GM12878 (cell line): ENCODE measurements around the gene MRAS. TPM values are rescaled to one million over a fixed set of nuclear protein-coding genes. Genes with fewer than 3 reads are reported as not detected.

Experiments
- ATAC-seq: fragments of 200-7000 bp; cut with Tn5 transposase; 3 replicates; pipeline ENCODE4 v1.9.1; 2020; ENCODE audit warnings: mild to moderate bottlenecking, moderate library complexity
- BruUV-seq: library from RNA; stranded (reverse); fragments of 400-500 nt; replicated peaks from 2 replicates; lab custom pipeline; 2021; lab: Mats Ljungman, UMichigan
- CTCF ChIA-PET: fragments of 300-600 bp; sonication (Branson Sonifier 250); formaldehyde crosslinking; extraction: SDS; loops from one replicate; lab custom pipeline; 2021; ENCODE audit warnings: inconsistent platforms; lab: Yijun Ruan, JAX
- POLR2A ChIA-PET: fragments of 350-600 bp; formaldehyde crosslinking; extraction: SDS; loops from one replicate; lab custom pipeline; 2021; ENCODE audit warnings: inconsistent platforms; lab: Charles Lee
- RAD21 ChIA-PET: fragments of 300-600 bp; sonication (Branson Sonifier 250); formaldehyde crosslinking; loops from one replicate; lab custom pipeline; 2023; ENCODE audit warnings: antibody characterized with exemption; ENCODE audit not compliant: unreplicated experiment; lab: Charles Lee
- SMC1A ChIA-PET: fragments of 300-600 bp; sonication (Branson Sonifier 250); formaldehyde crosslinking; loops from one replicate; lab custom pipeline; 2023; ENCODE audit not compliant: unreplicated experiment, uncharacterized antibody; lab: Charles Lee
- DNase-seq: peaks from one replicate; pipeline ENCODE4 v3.0.0-alpha.2; 2011; ENCODE audit warnings: low read depth, low spot score
- FAIRE-seq: peaks from 3 replicates; lab custom pipeline; 2011; peaks lifted over from hg19 to GRCh38; lab: Jason Lieb, UNC
- H2AFZ ChIP-seq: 2 replicates; pipeline ENCODE4 v1.6.0; 2011; ENCODE audit warnings: low read depth, low read length, control low read depth; ENCODE audit not compliant: control insufficient read depth
- H3K27ac ChIP-seq: 2 replicates; pipeline ENCODE4 v1.5.1; 2011; ENCODE audit warnings: control low read depth; ENCODE audit not compliant: control insufficient read depth, insufficient read depth
- H3K27me3 ChIP-seq, 2 experiments: replicated peaks in 1 of 2; 2 replicates each; pipeline versions ENCODE4 v1.6.0 to v1.6.1; 2011; ENCODE audit warnings: low read length in 1 of 2; ENCODE audit not compliant: control insufficient read depth in 2 of 2, insufficient read depth in 2 of 2
- H3K36me3 ChIP-seq, 2 experiments: 2 replicates each; pipeline ENCODE4 v1.5.1; 2011; ENCODE audit warnings: low read length in 1 of 2; ENCODE audit not compliant: control insufficient read depth in 2 of 2, insufficient read depth in 2 of 2
- H3K4me1 ChIP-seq: 2 replicates; pipeline ENCODE4 v1.6.1; 2011; ENCODE audit warnings: mild to moderate bottlenecking, low read length, moderate library complexity, mixed read lengths; ENCODE audit not compliant: control insufficient read depth, insufficient read depth
- H3K4me2 ChIP-seq: 2 replicates; pipeline ENCODE4 v1.6.0; 2011; ENCODE audit warnings: control low read depth; ENCODE audit not compliant: control insufficient read depth, insufficient read depth
- H3K4me3 ChIP-seq: fragments of 200-600 bp; sonication (generic); 2 replicates; pipeline ENCODE4 v1.5.1; 2016
- H3K79me2 ChIP-seq: 2 replicates; pipeline ENCODE4 v1.6.0; 2011; ENCODE audit warnings: low read length; ENCODE audit not compliant: control insufficient read depth, insufficient read depth
- H3K9ac ChIP-seq: 2 replicates; pipeline ENCODE4 v1.8.0; 2011; ENCODE audit warnings: low read length, control low read depth, mixed read lengths; ENCODE audit not compliant: control insufficient read depth, insufficient read depth
- H3K9me3 ChIP-seq: replicated peaks from 3 replicates; pipeline ENCODE4 v1.5.1; 2011; ENCODE audit warnings: mild to moderate bottlenecking, low read length; ENCODE audit not compliant: control insufficient read depth, insufficient read depth
- H4K20me1 ChIP-seq: 2 replicates; pipeline ENCODE4 v1.6.0; 2011; ENCODE audit not compliant: control insufficient read depth, insufficient read depth
- FOXK2 ChIP-seq: fragments of 450-650 bp; IDR thresholded peaks from 2 replicates; pipeline ENCODE4 v1.6.1; 2017; ENCODE audit warnings: mild to moderate bottlenecking, moderate library complexity
- KDM1A ChIP-seq: fragments of 200-600 bp; sonication (generic); IDR thresholded peaks from 2 replicates; pipeline ENCODE4 v1.6.1; 2016; ENCODE audit warnings: borderline replicate concordance
- RAD21 ChIP-seq: IDR thresholded peaks from 2 replicates; pipeline ENCODE4 v1.6.1; 2011; ENCODE audit warnings: mild to moderate bottlenecking, low read depth, low read length, moderate library complexity; ENCODE audit not compliant: insufficient read depth
- SREBF1 ChIP-seq: IDR thresholded peaks from 2 replicates; pipeline ENCODE4 v1.6.1; 2012; ENCODE audit warnings: mild to moderate bottlenecking, low read length
- WRNIP1 ChIP-seq: IDR thresholded peaks from 2 replicates; pipeline ENCODE4 v1.6.1; 2011; ENCODE audit warnings: low read depth, low read length, improper control_type of control experiment, borderline replicate concordance
- ZNF384 ChIP-seq: IDR thresholded peaks from 2 replicates; pipeline ENCODE4 v1.6.1; 2012; ENCODE audit warnings: low read depth, mild to moderate bottlenecking, low read length, improper control_type of control experiment, borderline replicate concordance
- ZNF622 ChIP-seq: fragments of 450-650 bp; IDR thresholded peaks from 2 replicates; pipeline ENCODE4 v1.6.1; 2017; ENCODE audit warnings: mild to moderate bottlenecking, inconsistent platforms
- ZSCAN29 ChIP-seq: fragments of 450-650 bp; IDR thresholded peaks from 2 replicates; pipeline ENCODE4 v1.6.1; 2017; ENCODE audit warnings: mild to moderate bottlenecking, moderate library complexity
- ZZZ3 ChIP-seq: IDR thresholded peaks from 2 replicates; pipeline ENCODE4 v1.6.1; 2011; ENCODE audit warnings: low read depth; ENCODE audit not compliant: control insufficient read depth, insufficient read length
- WGBS: methylation state at CpG from one replicate; pipeline ENCODE4 v1.1.6; 2016; ENCODE audit warnings: low lambda C conversion rate; ENCODE audit not compliant: insufficient replicate concordance, insufficient coverage; ENCODE audit errors: missing lambda C conversion rate; 5-methylcytosine and 5-hydroxymethylcytosine counted together
- in situ Hi-C: fragments of 300-500 bp; cut with MboI; formaldehyde crosslinking; loops from 9 replicates; pipeline ENCODE4 v1.14.3; 2018; ENCODE audit warnings: mixed read lengths
- intact Hi-C: fragments of 100-400 bp; cut with micrococcal nuclease; formaldehyde crosslinking; loops from one replicate; pipeline ENCODE4 v1.14.2; 2022; ENCODE audit not compliant: unreplicated experiment
- polyA plus RNA-seq, 11 experiments: library from polyadenylated mRNA; depleted of rRNA in 4 of 11; unstranded in 6 of 11; stranded (reverse) in 5 of 11; fragments of >200 nt; fragmentation: Nextera tagmentation in 4 of 11; fragmentation: Illumina TruSeq in 1 of 11; extraction: Ambion mirVana in 4 of 11; extraction: Trizol in 1 of 11; gene quantifications; 1 replicate in 1 of 11; 2 replicates in 10 of 11; pipeline versions ENCODE4 v1.2.1 to v1.2.3, GENCODE V29; 2011 to 2016; ENCODE audit warnings: inconsistent platforms in 2 of 11, missing spikeins in 2 of 11, low read depth in 1 of 11
- total RNA-seq, 4 experiments: library from RNA; depleted of rRNA in 3 of 4; stranded (reverse); fragments of >200 nt in 3 of 4; fragmentation: Illumina TruSeq in 1 of 4; extraction: Trizol in 1 of 4; gene quantifications; 2 replicates each; pipeline versions ENCODE4 v1.2.1 to v1.2.3, GENCODE V29; 2013 to 2021
- TF ChIP-seq, protein P1 (sequence below): fragments of 450-650 bp; IDR thresholded peaks from 2 replicates; pipeline ENCODE4 v1.6.1; 2017; ENCODE audit warnings: mild to moderate bottlenecking, low read depth, inconsistent platforms; ENCODE audit not compliant: poor library complexity, severe bottlenecking
- TF ChIP-seq, protein P2 (sequence below): fragments of 450-650 bp; IDR thresholded peaks from 2 replicates; pipeline ENCODE4 v1.6.1; 2018; ENCODE audit warnings: borderline replicate concordance, mild to moderate bottlenecking; ENCODE audit not compliant: partially characterized antibody
- TF ChIP-seq, protein P3 (sequence below): fragments of 450-650 bp; IDR thresholded peaks from 2 replicates; pipeline ENCODE4 v1.6.1; 2016; ENCODE audit warnings: mild to moderate bottlenecking
- TF ChIP-seq, protein P4 (sequence below): fragments of 450-650 bp; IDR thresholded peaks from 2 replicates; pipeline ENCODE4 v1.6.1; 2017; ENCODE audit warnings: mild to moderate bottlenecking

The MRAS gene
- total and polyA plus RNA-seq, 10 of the 15 experiments (the other 5 are each of a cell fraction or from before 2014, with no cell fraction given) = 0.01 to 0.44 (median 0.17) TPM; not detected in 6

DNA sequence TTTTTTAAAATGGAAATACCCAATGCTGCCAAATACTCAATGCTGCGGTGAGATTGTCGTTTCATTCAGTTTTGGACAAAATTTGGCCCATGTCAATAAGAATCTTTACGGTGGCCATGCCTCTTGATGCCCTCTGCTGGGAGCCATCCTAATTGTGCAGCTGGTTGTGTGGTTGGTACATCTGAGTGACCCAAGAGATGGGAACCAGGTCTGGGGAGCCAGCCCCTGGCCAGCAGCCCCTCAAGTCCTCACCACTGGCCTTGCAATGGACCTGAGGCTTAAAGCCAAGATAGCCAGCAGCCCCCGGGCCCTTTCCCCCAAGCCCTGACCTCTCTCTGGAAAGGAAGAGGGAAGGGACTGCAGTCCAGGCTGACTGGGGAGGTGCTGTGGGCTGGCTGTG lies 49.6 kb downstream of the MRAS start (continued):
- TF ChIP-seq RAD21 = peak; percentile 27; the same call in 1 of the 2 replicates

DNA sequence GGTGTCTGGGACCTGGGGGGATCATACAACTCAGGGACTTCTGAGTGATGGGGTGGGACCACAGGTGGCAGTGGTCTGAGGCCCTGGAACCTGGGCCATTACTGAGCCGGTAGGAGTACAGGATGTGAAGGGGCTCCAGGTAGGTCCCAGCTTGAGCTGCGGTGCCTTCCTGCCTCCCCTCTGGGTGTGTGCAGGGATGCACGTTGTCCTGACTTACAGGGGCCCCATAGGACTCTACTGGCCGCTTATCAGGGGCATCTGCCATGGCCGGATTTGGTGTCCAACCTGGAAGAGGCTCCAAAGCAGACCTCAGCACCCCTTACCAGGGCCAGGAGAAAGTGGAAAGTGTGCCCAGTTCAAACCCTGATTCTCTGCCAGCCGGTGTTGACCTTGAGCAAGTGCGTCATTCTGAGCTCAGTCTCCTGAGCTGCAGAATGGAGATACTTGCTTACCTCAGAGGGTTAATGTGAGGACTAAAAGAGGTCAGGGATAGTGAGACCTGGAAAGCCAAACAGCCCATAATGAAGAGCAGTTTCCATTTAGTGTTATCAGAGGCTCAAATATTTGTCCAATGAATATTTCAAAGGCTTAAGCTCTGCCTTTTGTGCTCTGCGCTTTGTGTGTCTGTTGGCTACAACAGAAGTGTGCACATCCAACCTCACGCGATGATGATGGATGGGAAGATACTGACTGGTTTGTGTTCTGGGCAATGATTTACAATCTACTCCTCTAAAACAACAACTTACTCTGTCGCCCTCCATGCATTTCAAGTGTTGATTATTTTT lies 50.6 kb downstream of the MRAS start:
- SMC1A ChIA-PET = no interaction called here
- RAD21 ChIA-PET = no interaction called here
- intact Hi-C loops = no loop called here
- DNase-seq (no peak), FAIRE-seq (no peak), ATAC-seq (no peak)
- H3K9me3 ChIP-seq = no peaks in the 10 kb centered on the region
- H3K27me3 ChIP-seq = no peaks in the 10 kb centered on the region; a peak in 3 of 4 replicates
- no peak overlapping the region for H3K9ac ChIP-seq
- in situ Hi-C loops = no loop called here
- 42% methylated on average over 11 of the region's 11 CpGs for WGBS
- no peaks in the 10 kb centered on the region for H3K4me1 ChIP-seq
- H2AFZ ChIP-seq = no peak overlapping the region
- H3K79me2 ChIP-seq = no peaks in the 10 kb centered on the region
- POLR2A ChIA-PET = no interaction called here
- H4K20me1 ChIP-seq = no peaks in the 10 kb centered on the region
- no peaks in the 10 kb centered on the region for H3K36me3 ChIP-seq
- BruUV-seq = no TSS peak
- no peak overlapping the region for H3K27ac ChIP-seq
- CTCF ChIA-PET = no interaction called here
- H3K4me3 ChIP-seq = no peak overlapping the region
- H3K4me2 ChIP-seq = no peak overlapping the region
- TF ChIP-seq KDM1A = no peak
- TF ChIP-seq ZNF384 = no peak
- TF ChIP-seq, protein P1, sequence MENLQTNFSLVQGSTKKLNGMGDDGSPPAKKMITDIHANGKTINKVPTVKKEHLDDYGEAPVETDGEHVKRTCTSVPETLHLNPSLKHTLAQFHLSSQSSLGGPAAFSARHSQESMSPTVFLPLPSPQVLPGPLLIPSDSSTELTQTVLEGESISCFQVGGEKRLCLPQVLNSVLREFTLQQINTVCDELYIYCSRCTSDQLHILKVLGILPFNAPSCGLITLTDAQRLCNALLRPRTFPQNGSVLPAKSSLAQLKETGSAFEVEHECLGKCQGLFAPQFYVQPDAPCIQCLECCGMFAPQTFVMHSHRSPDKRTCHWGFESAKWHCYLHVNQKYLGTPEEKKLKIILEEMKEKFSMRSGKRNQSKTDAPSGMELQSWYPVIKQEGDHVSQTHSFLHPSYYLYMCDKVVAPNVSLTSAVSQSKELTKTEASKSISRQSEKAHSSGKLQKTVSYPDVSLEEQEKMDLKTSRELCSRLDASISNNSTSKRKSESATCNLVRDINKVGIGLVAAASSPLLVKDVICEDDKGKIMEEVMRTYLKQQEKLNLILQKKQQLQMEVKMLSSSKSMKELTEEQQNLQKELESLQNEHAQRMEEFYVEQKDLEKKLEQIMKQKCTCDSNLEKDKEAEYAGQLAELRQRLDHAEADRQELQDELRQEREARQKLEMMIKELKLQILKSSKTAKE = no peak
- TF ChIP-seq, protein P2, sequence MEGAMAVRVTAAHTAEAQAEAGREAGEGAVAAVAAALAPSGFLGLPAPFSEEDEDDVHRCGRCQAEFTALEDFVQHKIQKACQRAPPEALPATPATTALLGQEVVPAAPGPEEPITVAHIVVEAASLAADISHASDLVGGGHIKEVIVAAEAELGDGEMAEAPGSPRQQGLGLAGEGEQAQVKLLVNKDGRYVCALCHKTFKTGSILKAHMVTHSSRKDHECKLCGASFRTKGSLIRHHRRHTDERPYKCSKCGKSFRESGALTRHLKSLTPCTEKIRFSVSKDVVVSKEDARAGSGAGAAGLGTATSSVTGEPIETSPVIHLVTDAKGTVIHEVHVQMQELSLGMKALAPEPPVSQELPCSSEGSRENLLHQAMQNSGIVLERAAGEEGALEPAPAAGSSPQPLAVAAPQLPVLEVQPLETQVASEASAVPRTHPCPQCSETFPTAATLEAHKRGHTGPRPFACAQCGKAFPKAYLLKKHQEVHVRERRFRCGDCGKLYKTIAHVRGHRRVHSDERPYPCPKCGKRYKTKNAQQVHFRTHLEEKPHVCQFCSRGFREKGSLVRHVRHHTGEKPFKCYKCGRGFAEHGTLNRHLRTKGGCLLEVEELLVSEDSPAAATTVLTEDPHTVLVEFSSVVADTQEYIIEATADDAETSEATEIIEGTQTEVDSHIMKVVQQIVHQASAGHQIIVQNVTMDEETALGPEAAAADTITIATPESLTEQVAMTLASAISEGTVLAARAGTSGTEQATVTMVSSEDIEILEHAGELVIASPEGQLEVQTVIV = no peak
- no peak for TF ChIP-seq ZZZ3
- TF ChIP-seq ZSCAN29 = no peak
- TF ChIP-seq ZNF622 = no peak
- TF ChIP-seq, protein P3, sequence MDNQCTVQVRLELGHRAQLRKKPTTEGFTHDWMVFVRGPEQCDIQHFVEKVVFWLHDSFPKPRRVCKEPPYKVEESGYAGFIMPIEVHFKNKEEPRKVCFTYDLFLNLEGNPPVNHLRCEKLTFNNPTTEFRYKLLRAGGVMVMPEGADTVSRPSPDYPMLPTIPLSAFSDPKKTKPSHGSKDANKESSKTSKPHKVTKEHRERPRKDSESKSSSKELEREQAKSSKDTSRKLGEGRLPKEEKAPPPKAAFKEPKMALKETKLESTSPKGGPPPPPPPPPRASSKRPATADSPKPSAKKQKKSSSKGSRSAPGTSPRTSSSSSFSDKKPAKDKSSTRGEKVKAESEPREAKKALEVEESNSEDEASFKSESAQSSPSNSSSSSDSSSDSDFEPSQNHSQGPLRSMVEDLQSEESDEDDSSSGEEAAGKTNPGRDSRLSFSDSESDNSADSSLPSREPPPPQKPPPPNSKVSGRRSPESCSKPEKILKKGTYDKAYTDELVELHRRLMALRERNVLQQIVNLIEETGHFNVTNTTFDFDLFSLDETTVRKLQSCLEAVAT = no peak
- TF ChIP-seq WRNIP1 = no peak
- TF ChIP-seq, protein P4, sequence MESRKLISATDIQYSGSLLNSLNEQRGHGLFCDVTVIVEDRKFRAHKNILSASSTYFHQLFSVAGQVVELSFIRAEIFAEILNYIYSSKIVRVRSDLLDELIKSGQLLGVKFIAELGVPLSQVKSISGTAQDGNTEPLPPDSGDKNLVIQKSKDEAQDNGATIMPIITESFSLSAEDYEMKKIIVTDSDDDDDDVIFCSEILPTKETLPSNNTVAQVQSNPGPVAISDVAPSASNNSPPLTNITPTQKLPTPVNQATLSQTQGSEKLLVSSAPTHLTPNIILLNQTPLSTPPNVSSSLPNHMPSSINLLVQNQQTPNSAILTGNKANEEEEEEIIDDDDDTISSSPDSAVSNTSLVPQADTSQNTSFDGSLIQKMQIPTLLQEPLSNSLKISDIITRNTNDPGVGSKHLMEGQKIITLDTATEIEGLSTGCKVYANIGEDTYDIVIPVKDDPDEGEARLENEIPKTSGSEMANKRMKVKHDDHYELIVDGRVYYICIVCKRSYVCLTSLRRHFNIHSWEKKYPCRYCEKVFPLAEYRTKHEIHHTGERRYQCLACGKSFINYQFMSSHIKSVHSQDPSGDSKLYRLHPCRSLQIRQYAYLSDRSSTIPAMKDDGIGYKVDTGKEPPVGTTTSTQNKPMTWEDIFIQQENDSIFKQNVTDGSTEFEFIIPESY = no peak
- no peak for TF ChIP-seq RAD21
- no peak for TF ChIP-seq SREBF1
- TF ChIP-seq FOXK2 = no peak
